GM12878 (cell line): ENCODE measurements around the gene PHF8. TPM values are rescaled to one million over a fixed set of nuclear protein-coding genes. Genes with fewer than 3 reads are reported as not detected.

Experiments
- ATAC-seq: fragments of 200-7000 bp; cut with Tn5 transposase; 3 replicates; pipeline ENCODE4 v1.9.1; 2020; ENCODE audit warnings: mild to moderate bottlenecking, moderate library complexity
- BruUV-seq: library from RNA; stranded (reverse); fragments of 400-500 nt; replicated peaks from 2 replicates; lab custom pipeline; 2021; lab: Mats Ljungman, UMichigan
- CTCF ChIA-PET: fragments of 300-600 bp; sonication (Branson Sonifier 250); formaldehyde crosslinking; extraction: SDS; loops from one replicate; lab custom pipeline; 2021; ENCODE audit warnings: inconsistent platforms; lab: Yijun Ruan, JAX
- POLR2A ChIA-PET: fragments of 350-600 bp; formaldehyde crosslinking; extraction: SDS; loops from one replicate; lab custom pipeline; 2021; ENCODE audit warnings: inconsistent platforms; lab: Charles Lee
- RAD21 ChIA-PET: fragments of 300-600 bp; sonication (Branson Sonifier 250); formaldehyde crosslinking; loops from one replicate; lab custom pipeline; 2023; ENCODE audit warnings: antibody characterized with exemption; ENCODE audit not compliant: unreplicated experiment; lab: Charles Lee
- SMC1A ChIA-PET: fragments of 300-600 bp; sonication (Branson Sonifier 250); formaldehyde crosslinking; loops from one replicate; lab custom pipeline; 2023; ENCODE audit not compliant: unreplicated experiment, uncharacterized antibody; lab: Charles Lee
- DNase-seq: peaks from one replicate; pipeline ENCODE4 v3.0.0-alpha.2; 2011; ENCODE audit warnings: low read depth, low spot score
- FAIRE-seq: peaks from 3 replicates; lab custom pipeline; 2011; peaks lifted over from hg19 to GRCh38; lab: Jason Lieb, UNC
- H2AFZ ChIP-seq: 2 replicates; pipeline ENCODE4 v1.6.0; 2011; ENCODE audit warnings: low read depth, low read length, control low read depth; ENCODE audit not compliant: control insufficient read depth
- H3K27ac ChIP-seq: 2 replicates; pipeline ENCODE4 v1.5.1; 2011; ENCODE audit warnings: control low read depth; ENCODE audit not compliant: control insufficient read depth, insufficient read depth
- H3K27me3 ChIP-seq, 2 experiments: replicated peaks in 1 of 2; 2 replicates each; pipeline versions ENCODE4 v1.6.0 to v1.6.1; 2011; ENCODE audit warnings: low read length in 1 of 2; ENCODE audit not compliant: control insufficient read depth in 2 of 2, insufficient read depth in 2 of 2
- H3K36me3 ChIP-seq, 2 experiments: 2 replicates each; pipeline ENCODE4 v1.5.1; 2011; ENCODE audit warnings: low read length in 1 of 2; ENCODE audit not compliant: control insufficient read depth in 2 of 2, insufficient read depth in 2 of 2
- H3K4me1 ChIP-seq: 2 replicates; pipeline ENCODE4 v1.6.1; 2011; ENCODE audit warnings: mild to moderate bottlenecking, low read length, moderate library complexity, mixed read lengths; ENCODE audit not compliant: control insufficient read depth, insufficient read depth
- H3K4me2 ChIP-seq: 2 replicates; pipeline ENCODE4 v1.6.0; 2011; ENCODE audit warnings: control low read depth; ENCODE audit not compliant: control insufficient read depth, insufficient read depth
- H3K4me3 ChIP-seq: fragments of 200-600 bp; sonication (generic); 2 replicates; pipeline ENCODE4 v1.5.1; 2016
- H3K79me2 ChIP-seq: 2 replicates; pipeline ENCODE4 v1.6.0; 2011; ENCODE audit warnings: low read length; ENCODE audit not compliant: control insufficient read depth, insufficient read depth
- H3K9ac ChIP-seq: 2 replicates; pipeline ENCODE4 v1.8.0; 2011; ENCODE audit warnings: low read length, control low read depth, mixed read lengths; ENCODE audit not compliant: control insufficient read depth, insufficient read depth
- H3K9me3 ChIP-seq: replicated peaks from 3 replicates; pipeline ENCODE4 v1.5.1; 2011; ENCODE audit warnings: mild to moderate bottlenecking, low read length; ENCODE audit not compliant: control insufficient read depth, insufficient read depth
- H4K20me1 ChIP-seq: 2 replicates; pipeline ENCODE4 v1.6.0; 2011; ENCODE audit not compliant: control insufficient read depth, insufficient read depth
- ESRRA ChIP-seq: IDR thresholded peaks from 2 replicates; pipeline ENCODE4 v1.6.1; 2012; ENCODE audit warnings: mild to moderate bottlenecking, low read length, improper control_type of control experiment
- IKZF1 ChIP-seq: fragments of 450-650 bp; conservative IDR thresholded peaks from 2 replicates; pipeline ENCODE4 v1.6.1; 2017; ENCODE audit warnings: antibody characterized with exemption, mild to moderate bottlenecking
- MTA2 ChIP-seq: fragments of 450-650 bp; IDR thresholded peaks from 2 replicates; pipeline ENCODE4 v1.6.1; 2016; ENCODE audit warnings: low read depth, mild to moderate bottlenecking, moderate library complexity
- MYC ChIP-seq: IDR thresholded peaks from 2 replicates; pipeline ENCODE4 v1.6.1; 2011; ENCODE audit warnings: mild to moderate bottlenecking, low read length, moderate library complexity, inconsistent platforms; ENCODE audit not compliant: insufficient read depth, insufficient replicate concordance, insufficient read length, severe bottlenecking
- NR2F1 ChIP-seq: fragments of 450-650 bp; conservative IDR thresholded peaks from 2 replicates; pipeline ENCODE4 v1.6.1; 2017; ENCODE audit warnings: mild to moderate bottlenecking
- POLR2AphosphoS2 ChIP-seq: IDR thresholded peaks from 2 replicates; pipeline ENCODE4 v1.6.1; 2011; ENCODE audit warnings: low read depth, mild to moderate bottlenecking, low read length, improper control_type of control experiment, moderate library complexity
- TAF1 ChIP-seq: IDR thresholded peaks from 2 replicates; pipeline ENCODE4 v1.6.1; 2011; ENCODE audit warnings: mild to moderate bottlenecking, low read depth, low read length, borderline replicate concordance
- WGBS: methylation state at CpG from one replicate; pipeline ENCODE4 v1.1.6; 2016; ENCODE audit warnings: low lambda C conversion rate; ENCODE audit not compliant: insufficient replicate concordance, insufficient coverage; ENCODE audit errors: missing lambda C conversion rate; 5-methylcytosine and 5-hydroxymethylcytosine counted together
- in situ Hi-C: fragments of 300-500 bp; cut with MboI; formaldehyde crosslinking; loops from 9 replicates; pipeline ENCODE4 v1.14.3; 2018; ENCODE audit warnings: mixed read lengths
- intact Hi-C: fragments of 100-400 bp; cut with micrococcal nuclease; formaldehyde crosslinking; loops from one replicate; pipeline ENCODE4 v1.14.2; 2022; ENCODE audit not compliant: unreplicated experiment
- polyA plus RNA-seq, 11 experiments: library from polyadenylated mRNA; depleted of rRNA in 4 of 11; unstranded in 6 of 11; stranded (reverse) in 5 of 11; fragments of >200 nt; fragmentation: Nextera tagmentation in 4 of 11; fragmentation: Illumina TruSeq in 1 of 11; extraction: Ambion mirVana in 4 of 11; extraction: Trizol in 1 of 11; gene quantifications; 1 replicate in 1 of 11; 2 replicates in 10 of 11; pipeline versions ENCODE4 v1.2.1 to v1.2.3, GENCODE V29; 2011 to 2016; ENCODE audit warnings: inconsistent platforms in 2 of 11, missing spikeins in 2 of 11, low read depth in 1 of 11
- total RNA-seq, 4 experiments: library from RNA; depleted of rRNA in 3 of 4; stranded (reverse); fragments of >200 nt in 3 of 4; fragmentation: Illumina TruSeq in 1 of 4; extraction: Trizol in 1 of 4; gene quantifications; 2 replicates each; pipeline versions ENCODE4 v1.2.1 to v1.2.3, GENCODE V29; 2013 to 2021
- TF ChIP-seq, protein P1 (sequence below): fragments of 450-650 bp; IDR thresholded peaks from 2 replicates; pipeline ENCODE4 v1.6.1; 2017; ENCODE audit warnings: antibody characterized with exemption, mild to moderate bottlenecking, moderate library complexity
- TF ChIP-seq, protein P2 (sequence below): fragments of 450-650 bp; formaldehyde crosslinking; IDR thresholded peaks from 2 replicates; pipeline ENCODE4 v1.5.0; 2022; ENCODE audit warnings: mild to moderate bottlenecking, missing genetic modification characterization

Gene PHF8
- total and polyA plus RNA-seq, 10 of the 15 experiments (the other 5 are each of a cell fraction or from before 2014, with no cell fraction given): 2.4 to 23.7 (median 12.7) TPM

- TF ChIP-seq, protein P1, sequence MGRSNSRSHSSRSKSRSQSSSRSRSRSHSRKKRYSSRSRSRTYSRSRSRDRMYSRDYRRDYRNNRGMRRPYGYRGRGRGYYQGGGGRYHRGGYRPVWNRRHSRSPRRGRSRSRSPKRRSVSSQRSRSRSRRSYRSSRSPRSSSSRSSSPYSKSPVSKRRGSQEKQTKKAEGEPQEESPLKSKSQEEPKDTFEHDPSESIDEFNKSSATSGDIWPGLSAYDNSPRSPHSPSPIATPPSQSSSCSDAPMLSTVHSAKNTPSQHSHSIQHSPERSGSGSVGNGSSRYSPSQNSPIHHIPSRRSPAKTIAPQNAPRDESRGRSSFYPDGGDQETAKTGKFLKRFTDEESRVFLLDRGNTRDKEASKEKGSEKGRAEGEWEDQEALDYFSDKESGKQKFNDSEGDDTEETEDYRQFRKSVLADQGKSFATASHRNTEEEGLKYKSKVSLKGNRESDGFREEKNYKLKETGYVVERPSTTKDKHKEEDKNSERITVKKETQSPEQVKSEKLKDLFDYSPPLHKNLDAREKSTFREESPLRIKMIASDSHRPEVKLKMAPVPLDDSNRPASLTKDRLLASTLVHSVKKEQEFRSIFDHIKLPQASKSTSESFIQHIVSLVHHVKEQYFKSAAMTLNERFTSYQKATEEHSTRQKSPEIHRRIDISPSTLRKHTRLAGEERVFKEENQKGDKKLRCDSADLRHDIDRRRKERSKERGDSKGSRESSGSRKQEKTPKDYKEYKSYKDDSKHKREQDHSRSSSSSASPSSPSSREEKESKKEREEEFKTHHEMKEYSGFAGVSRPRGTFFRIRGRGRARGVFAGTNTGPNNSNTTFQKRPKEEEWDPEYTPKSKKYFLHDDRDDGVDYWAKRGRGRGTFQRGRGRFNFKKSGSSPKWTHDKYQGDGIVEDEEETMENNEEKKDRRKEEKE: no peak
- TF ChIP-seq TAF1 (no peak), POLR2AphosphoS2 (no peak)
- TF ChIP-seq, protein P2, sequence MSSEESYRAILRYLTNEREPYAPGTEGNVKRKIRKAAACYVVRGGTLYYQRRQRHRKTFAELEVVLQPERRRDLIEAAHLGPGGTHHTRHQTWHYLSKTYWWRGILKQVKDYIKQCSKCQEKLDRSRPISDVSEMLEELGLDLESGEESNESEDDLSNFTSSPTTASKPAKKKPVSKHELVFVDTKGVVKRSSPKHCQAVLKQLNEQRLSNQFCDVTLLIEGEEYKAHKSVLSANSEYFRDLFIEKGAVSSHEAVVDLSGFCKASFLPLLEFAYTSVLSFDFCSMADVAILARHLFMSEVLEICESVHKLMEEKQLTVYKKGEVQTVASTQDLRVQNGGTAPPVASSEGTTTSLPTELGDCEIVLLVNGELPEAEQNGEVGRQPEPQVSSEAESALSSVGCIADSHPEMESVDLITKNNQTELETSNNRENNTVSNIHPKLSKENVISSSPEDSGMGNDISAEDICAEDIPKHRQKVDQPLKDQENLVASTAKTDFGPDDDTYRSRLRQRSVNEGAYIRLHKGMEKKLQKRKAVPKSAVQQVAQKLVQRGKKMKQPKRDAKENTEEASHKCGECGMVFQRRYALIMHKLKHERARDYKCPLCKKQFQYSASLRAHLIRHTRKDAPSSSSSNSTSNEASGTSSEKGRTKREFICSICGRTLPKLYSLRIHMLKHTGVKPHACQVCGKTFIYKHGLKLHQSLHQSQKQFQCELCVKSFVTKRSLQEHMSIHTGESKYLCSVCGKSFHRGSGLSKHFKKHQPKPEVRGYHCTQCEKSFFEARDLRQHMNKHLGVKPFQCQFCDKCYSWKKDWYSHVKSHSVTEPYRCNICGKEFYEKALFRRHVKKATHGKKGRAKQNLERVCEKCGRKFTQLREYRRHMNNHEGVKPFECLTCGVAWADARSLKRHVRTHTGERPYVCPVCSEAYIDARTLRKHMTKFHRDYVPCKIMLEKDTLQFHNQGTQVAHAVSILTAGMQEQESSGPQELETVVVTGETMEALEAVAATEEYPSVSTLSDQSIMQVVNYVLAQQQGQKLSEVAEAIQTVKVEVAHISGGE (CRISPR knock-in tag): no peak
- TF ChIP-seq, all 136 proteins: peak for 0
These were observed 94.0 kb downstream of the PHF8 start (continued) for GRCh38 chrX:53950130-53950733.

GRCh38 chrX:53940180-53940579 lies 104.1 kb downstream of the PHF8 start:
- H3K27me3 ChIP-seq: no peaks in the 10 kb centered on the region
- no peak for ATAC-seq
- no peak overlapping the region for H3K9ac ChIP-seq
- WGBS: 73% methylated on average over 8 of the region's 8 CpGs
- ChIA-PET POLR2A (no interaction called here), RAD21 (no interaction called here), CTCF (no interaction called here), SMC1A (no interaction called here)
- no peak for FAIRE-seq
- no peaks in the 10 kb centered on the region for H4K20me1 ChIP-seq
- no peak overlapping the region for H3K27ac ChIP-seq
- no peak overlapping the region for H3K4me3 ChIP-seq
- no peaks in the 10 kb centered on the region for H3K79me2 ChIP-seq
- TF ChIP-seq IKZF1 (no peak), MTA2 (no peak), MYC (no peak), NR2F1 (no peak), ESRRA (no peak)
- H3K36me3 ChIP-seq: peaks cover 1 to 3% of the 10 kb centered on the region in 2 experiments
- intact Hi-C loops (no loop called here), in situ Hi-C loops (no loop called here)
- BruUV-seq: no TSS peak
- no peak overlapping the region for H3K4me2 ChIP-seq
- H3K4me1 ChIP-seq: no peaks in the 10 kb centered on the region
- H2AFZ ChIP-seq: no peak overlapping the region
- H3K9me3 ChIP-seq: no peaks in the 10 kb centered on the region
- DNase-seq: no peak
